Hippocampal formation (tissue), 2 donors: ENCODE measurements around the gene ANXA5.
A peak's percentile ranks its signal among the peaks of the same experiment; 100 is the strongest.
"Not testable (repeated sequence)": the region's sequence is repeated elsewhere in the genome, so short reads cannot be mapped to it uniquely, and the experiment has no call there.

Source experiments
- DNase-seq, 2 donors: peaks; one replicate each; lab custom pipeline; 2025; lab: John Stamatoyannopoulos, UW

The ANXA5 gene

DNA sequence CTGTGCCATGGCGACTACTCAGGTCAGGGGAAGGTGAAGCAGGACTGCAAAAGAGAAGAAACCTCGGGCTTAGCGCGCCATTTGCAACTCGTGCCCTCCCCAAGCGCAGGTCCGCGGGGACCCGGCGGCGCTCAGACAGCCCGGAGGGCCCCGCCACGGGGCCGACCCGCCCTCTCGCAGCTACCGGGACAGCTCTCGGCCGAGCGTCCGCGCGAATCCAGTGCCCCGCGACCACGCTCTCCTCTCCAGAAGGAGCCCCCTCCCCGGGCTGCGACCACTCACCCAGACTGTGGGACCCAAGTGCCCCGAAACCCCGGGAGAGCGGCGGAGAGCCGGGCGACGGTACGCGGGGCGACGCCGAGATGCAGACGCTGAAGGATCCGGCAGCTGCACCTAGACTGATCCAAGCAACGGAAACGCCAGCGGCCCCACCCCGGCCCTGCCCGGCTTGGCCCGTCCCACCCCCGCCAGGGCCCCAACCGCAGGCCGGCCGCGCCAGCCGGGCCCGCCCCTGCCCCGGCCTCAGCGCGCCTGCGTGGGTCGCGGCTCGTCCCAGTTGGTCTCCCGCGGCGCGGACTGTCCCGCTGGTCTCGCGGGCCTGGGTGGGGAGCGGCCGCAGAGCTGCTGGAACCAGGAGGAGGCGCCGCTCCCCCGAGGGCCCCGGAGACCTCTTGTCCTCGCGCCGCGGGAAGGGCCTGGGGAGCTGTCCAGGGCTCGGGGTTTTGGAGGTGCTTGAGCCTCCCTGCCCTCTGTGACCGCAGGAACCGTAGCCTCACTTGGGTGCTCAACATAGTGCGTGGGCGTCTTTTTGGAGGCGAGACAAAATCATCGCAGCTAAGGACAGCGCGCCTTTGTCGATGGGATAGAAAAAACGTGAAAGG is at the start of gene ANXA5:
Gene ANXA5, minus strand, starts transcription at position 400 of the 881 bp plus-strand sequence. Its CDS starts 391 bp downstream, at position 9.
- peak; percentile 80 for DNase-seq

DNA sequence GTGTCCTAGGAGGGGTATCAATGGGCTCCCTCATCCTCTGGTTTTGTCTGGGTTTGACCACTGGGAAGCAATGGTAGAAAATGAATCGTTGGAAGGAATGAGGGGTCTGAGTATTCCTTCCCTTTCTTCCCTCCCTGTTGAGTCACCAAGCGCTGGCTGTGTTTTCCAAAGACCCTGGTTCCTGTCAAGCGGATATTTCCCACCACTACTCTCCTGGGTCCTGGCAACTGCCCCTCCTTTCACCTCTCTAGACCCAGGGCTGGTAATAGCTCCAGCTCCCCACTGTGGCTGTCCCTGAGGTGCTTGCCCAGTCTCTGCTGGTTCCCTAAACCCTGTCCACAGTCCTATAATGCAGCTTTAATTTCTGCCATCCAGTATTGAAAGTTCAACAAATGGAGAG is 46.0 kb upstream of the ANXA5 start:
- no peak for DNase-seq

DNA sequence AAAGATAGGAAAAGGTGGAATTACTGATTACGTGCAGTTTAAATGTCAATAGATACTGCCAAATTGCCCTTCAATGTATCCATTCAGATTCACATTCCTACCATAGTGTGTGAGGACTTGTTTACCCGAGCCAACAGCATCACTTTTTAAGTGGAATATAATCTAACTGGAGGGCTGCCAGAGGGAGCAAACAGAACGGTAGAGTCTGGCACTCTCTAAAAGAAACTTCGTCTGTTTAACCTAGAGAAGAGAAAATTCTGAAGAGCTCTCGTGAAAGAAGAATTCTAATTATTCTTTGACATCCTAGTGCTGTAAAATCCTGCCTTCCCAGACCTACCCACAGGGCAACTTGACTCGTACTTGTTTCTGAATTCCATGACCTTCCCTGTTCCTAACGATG is 45.0 kb upstream of the ANXA5 start:
- DNase-seq = no peak

DNA sequence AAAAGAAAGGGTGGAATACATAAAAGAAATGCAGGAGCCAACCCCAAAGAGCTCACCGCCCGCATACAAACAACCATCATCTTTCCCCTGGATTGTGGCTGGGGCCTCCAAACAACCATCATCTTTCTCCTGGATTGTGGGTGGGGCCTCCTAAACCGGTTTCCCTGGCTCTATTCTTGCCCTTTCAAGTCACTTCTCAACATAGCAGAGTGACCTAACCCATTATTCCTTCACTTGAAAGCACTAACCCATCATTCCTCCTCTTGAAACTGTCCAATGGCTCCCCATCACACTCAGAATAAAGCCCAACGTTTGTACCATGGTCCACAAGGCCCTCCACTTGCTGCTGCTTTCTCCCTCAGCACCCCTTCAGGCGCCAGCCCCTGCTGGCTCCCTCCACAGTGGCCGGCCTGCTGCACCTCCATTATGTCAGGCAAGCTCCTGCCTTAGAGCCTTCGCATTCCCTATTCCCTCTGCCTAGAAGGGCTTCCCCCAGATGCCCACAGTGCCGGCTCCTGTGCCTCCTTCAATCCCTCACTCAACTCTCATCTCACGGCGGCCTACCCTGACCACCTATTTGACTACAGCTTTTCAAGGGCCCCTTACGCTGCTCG is 44.1 kb upstream of the ANXA5 start:
- no peak for DNase-seq

DNA sequence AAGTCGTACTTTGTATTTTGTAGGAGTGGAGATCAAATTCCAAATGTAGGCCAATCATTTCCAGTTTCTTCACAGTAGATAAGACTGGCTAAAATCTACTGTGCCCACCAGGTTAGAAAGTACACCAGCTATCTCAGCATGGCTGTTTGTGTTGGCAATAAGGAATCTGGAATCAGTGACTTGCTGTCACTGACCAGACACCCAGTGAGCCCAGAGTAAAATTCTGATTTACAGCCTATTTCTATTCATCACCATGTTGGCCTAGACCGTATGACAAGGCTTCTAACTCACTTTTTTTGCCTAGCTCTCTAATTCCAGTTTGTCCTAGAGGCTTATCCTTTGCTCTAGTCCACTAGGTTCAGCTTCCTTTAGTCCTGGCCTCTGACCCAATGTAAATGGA is 42.8 kb upstream of the ANXA5 start:
- DNase-seq = no peak

DNA sequence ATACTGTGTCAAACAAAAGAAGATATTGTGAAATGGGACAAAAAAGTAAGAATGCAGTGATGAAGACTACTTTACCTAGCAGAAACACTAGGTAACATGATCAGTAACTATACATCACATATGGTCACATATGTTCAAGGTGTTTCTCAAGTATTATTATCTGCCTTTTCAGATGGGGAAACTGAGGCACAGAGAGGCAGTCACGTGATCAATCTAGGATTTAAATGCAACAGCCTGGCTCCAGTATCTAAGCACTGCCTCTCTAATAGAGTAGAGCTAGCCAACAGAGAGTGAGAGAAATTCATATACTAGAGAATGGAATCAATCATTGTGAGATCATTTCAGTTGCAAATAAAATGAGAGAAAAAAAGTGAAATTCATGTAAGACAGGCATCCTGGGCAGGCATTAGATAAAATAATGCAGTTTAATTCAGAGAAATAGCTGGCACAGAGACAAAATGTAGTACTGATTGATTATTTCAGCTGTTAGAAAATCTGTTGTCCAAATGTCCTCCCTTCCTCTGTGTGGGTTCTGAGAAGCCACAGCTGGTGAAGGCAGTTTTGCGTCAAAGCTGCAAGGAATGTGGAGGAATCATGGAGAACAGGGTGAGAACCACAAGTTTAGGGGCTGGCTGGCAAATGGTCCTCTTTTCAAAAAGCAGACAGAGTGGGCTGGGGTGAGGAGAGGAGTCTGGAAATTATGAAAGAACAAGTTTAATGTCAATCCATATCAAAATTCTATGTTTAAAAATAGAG is 42.2 kb upstream of the ANXA5 start:
- DNase-seq = no peak

DNA sequence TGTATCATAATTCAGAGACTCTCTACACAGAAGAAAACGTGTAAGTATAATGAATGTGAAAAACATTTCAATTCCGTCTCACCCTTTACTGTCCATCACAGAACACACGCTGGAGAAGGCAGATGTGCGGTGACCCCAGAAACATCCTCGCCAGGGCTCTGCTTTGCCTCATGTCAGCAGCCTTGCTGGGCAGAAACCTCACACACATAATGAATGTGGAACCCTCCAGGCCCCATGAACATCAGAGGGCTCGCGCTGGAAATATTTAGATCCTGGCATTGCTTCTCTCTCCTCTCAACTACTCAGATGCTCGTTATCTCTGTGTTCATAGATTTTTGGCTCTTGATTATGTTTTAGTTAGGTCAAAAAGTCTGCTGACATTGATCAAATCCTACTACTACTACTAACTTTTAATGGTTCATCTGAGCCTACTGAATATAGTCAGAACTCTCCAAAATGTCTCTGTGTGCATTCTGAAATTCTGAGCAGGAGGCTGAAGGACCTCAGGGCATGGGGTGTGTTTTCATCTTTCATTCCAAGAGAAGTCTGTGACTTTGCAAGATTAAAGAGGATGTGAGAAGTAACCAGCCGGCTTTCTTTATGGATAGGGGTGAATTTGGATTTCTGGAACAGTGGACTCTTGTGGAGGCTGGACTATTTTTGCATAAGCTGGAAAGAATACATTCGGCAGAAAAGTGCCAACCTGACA is 41.2 kb upstream of the ANXA5 start:
- DNase-seq = no peak

DNA sequence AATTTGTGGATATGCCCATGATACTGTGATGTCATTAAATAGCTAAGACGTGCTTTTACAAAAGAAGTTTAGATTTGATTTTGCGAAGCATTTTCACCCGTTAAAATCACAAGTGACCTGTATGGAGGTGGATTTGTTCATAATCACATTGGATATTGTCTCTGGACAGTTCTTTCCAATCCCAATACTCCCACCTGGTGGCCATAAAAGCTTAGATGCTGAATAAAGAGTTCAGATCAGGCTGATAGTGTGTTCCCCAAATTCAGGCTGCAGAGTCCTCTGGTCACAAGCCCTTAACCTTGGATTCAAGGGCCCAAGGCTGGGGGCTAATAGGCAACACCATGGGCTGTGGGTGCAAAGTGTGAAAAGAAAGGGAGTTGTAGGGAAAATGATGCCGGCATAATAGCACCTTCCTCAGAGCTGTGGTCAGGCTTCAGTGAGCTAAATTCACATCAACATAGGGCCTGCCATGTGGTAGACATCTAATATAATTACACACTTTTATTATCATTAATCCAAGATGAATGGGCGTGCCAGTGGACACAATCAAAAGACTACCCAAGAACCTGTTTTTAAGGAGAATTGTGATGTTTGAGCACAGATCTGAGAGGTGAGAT is 40.1 kb upstream of the ANXA5 start:
- peak in 1 of 2 donors; percentile 14 for DNase-seq

DNA sequence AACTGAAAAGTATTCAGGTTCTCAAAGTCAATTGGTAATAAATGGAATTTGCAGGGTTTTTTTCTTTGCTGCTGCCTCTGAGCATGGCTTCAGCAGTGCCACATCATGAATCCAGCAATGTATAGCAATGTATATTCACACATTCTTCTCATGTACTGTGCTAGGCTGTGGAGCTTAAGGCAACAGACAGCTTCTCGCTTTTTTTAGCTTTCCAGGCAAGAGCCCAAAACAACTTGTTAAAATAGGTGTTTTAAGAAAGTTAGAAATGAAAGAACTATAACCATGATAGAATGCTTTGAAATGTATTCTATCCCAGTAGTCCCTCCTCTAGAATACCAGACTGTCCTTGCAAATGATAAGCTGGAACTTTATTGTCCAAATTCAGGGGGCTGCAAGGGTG is 37.8 kb upstream of the ANXA5 start:
- DNase-seq = peak in 1 of 2 donors; percentile 51

DNA sequence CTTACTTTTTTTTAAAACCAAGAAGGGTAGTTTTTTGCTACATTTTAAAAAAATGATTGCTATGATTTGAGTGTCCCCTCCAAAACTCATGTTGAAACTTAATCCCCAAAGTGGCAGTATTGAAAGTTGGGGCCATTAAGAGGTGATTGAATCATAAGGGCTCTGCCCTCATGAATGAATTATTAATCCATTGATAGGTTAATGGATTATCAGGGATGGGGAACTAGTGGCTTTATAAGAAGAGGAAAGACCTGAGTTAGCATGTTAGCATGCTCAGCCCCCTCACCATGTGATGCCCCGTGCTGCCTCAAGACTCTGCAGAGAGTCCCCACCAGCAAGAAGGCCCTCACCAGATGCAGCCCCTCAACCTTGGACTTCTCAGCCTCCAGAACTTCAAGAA is 37.2 kb upstream of the ANXA5 start:
- no peak for DNase-seq

DNA sequence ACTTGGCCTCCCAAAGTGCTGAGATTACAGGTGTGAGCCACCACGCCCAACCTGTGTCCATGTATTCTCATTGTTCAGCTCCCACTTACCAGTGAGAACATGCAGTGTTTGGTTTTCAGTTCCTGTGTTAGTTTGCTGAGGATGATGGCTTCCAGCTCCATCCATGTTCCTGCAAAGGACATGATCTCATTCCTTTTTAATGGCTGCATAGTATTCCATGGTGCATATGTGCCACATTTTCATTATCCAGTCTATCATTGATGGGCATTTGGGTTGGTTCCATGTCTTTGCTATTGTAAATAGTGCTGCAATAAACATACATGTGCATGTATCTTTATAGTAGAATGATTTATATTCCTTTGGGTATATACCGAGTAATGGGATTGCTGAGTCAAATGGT is 33.0 kb upstream of the ANXA5 start:
- not testable (repeated sequence) for DNase-seq

DNA sequence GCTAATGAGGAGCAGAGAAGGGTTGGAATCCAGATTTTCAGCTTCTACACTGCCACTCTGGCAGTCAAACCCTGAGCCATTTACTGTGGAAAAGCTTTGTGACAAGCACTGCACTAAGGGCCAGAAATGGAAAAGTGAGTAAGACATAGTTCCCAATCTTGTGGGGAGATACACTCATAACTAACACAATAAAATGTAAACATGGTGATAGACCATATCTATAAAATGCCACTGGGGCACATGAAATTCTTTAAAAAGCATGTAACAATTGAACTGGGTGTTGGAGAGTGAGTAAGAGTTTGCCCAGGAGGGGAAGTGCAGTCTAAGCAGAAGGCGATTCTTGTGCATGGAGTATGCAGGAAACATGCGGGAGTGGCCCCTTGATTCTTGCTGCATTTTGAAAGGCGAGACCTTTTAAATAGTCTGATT is 32.0 kb upstream of the ANXA5 start:
- DNase-seq = no peak

DNA sequence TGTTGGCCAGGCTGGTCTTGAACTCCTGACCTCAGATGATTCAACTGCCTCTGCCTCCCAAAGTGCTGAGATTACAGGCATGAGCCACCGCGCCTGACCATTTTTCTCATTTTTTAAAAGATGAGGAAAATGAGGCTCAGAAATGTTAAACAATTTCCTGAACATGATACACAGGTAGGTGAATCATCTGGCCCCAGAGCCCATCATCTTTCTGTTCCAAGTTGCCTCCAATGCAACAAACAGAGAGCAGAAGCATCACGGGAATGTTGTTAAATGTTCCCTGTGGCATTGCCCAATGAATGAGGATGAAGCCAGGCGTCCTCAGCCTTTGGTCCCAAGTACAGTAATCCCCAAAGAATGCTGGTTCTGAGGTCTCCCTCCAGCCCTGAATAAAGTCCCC is 31.3 kb upstream of the ANXA5 start:
- no peak for DNase-seq

DNA sequence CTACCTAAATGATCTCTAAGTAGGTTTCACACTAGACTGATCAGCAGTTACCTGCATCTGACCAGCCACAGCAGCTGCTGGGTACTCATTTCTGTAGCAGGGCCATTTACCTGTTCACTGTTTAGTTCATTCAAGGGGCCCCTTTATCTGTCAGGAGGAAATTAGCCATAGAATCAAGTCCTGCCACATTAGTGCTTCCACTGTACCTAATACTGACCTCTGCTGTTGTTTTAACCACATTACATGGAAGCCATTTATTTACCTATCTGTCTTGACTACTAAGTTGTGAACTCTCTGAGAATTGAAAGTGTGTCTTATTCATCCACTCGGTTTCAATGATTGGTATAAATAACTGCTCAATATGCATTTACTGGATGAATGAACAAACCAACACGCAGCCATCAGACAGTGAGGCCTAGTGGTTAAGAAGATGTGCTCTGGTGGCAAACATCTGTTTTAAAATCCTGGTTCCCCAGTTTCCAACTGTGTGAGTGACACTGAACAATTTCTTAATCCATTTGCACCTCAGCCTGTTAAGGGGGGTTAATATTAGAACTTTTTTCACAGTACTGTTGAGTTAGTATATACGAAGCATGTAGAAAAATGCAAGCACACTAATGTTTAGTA is 30.0 kb upstream of the ANXA5 start:
- peak in 1 of 2 donors; percentile 48 for DNase-seq

DNA sequence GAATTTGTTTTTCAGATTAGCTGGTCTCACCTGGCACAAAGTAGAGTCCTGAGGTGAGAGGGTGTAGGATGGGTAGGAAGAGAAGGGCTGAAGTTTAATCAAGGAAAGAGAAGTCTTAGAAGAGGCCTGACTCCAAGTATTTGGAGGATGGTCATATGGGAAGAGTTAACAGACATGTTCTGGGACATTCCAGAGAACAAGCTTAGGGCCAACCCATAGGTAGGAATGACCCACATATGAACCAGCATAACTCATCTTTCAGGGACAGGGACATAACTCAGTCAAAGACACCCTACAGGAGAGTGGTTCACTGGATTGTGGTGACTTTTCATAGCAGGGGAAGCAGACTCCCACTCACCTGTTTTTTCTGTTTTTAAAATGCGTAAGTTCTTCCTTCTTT is 27.9 kb upstream of the ANXA5 start:
- no peak for DNase-seq

DNA sequence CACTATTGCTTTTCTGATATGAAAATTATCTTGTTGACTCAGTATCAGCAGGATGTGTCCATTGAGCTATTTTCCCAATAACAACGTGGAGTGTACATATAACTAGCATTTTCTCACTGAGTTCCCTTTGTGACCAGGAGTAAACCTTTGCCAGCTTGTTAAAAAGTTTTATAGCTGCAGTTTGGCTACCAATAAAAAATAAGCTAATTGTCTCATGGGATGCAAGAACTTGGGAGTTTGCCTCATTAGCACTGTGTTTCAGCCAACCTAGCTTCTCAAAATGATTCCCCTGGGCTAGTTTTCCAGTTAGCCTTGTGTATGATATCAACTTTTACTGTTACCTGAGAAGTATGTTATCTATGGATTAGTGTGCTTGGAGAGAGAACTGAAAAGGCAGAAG is 24.9 kb upstream of the ANXA5 start:
- no peak for DNase-seq

DNA sequence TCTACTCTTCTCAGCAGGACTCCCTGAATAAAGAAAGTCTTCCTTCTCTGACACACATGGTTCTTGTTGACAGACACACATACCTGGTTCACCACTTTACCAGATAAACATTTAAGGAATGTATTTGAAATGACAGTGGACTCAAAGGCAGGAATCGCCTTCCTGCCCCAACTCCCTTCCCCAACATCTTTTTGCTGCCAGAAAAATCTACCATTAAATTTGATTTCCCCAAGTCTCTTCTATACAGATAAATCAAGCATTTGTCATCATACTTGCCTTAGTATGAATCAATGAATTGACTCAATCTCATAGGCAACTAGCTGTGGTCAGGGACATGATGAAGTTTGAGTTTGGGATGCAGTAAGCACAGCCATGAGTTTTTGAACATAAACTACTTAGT is 23.3 kb upstream of the ANXA5 start:
- DNase-seq = no peak

DNA sequence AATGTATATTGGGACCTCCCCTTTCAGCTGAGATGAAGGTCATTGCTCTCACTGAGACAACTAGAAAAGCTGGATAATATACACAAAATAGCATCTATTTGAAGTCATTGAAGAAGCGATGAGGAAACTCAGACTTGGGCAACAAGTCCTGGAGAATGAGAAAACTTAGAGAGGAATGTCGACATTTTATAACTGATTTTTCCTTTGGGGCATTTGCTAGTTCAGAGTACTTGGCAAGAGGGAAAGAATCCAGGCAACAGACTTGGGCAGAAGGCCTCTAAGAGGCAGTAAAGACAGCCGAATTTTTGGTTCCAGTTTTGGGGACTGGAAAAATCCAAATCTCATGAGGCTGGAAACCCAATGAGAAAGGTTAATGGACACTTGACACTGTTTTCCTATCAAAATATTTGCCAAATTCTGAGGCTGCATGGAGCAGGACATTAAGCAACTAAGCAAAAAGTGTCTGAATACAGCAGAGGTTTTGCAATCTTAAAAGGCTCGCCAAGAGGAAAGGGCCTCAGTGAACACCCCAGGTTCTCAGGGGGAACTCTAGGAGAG is 21.0 kb upstream of the ANXA5 start:
- no peak for DNase-seq

DNA sequence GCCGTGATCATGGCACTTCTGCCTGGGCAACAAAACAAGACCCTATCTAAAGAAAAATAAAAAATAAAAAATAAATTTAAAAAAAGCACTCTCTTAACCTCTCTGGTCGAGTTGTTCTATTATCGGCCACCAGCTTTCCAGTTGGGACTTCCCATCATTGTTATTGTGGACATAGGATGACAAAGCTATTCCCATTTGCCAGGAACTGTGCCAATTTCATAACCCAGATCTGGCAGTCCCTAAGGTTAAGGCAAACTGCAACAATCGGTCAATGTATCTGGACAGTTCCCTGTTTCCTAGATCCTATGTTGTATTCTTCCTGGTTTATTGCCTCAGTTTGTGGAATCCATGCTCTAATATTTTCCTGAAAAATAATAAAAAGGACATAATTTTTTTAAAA is 17.8 kb upstream of the ANXA5 start:
- no peak for DNase-seq

DNA sequence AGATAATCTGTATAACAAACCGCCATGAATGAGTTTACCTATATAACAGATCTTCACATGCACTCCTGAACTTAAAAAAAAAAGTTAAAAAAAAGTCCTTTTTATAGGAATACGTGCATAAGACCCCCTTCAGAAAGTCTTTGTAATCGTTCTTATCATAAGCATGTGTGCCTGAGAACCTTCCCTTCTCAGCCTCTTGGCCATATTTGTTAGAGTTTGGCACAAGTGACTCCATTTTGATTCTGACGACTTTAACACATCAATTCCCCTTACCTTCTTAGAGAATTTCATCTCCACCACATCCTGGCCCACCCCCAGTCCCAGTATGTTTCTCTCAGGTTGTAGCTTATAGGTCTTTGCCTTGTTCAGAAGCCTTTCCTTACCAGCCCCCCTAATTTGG is 16.0 kb upstream of the ANXA5 start:
- DNase-seq = no peak
